Neural crest cell (in vitro differentiated cells): Measurements from ENCODE around the gene DLG5. TPM values are rescaled to one million over a fixed set of nuclear protein-coding genes. Genes with fewer than 3 reads are reported as not detected.

Source experiments
- DNase-seq: peaks from one replicate; pipeline ENCODE4 v3.0.0; 2021; ENCODE audit warnings: low read depth, mixed read lengths, low spot score
- H3K27ac Mint-ChIP-seq: one replicate; pipeline ENCODE4 v1.8.0; 2021; ENCODE audit warnings: mild to moderate bottlenecking, mixed read lengths; ENCODE audit not compliant: unreplicated experiment
- H3K27me3 Mint-ChIP-seq: 2 replicates; pipeline ENCODE4 v1.8.0; 2021; ENCODE audit warnings: low read depth, mild to moderate bottlenecking, mixed read lengths
- H3K36me3 Mint-ChIP-seq: 2 replicates; pipeline ENCODE4 v1.8.0; 2021; ENCODE audit warnings: low read depth, mild to moderate bottlenecking, mixed read lengths
- H3K4me1 Mint-ChIP-seq: 2 replicates; pipeline ENCODE4 v1.8.0; 2021; ENCODE audit warnings: mixed read lengths
- H3K4me3 Mint-ChIP-seq: one replicate; pipeline ENCODE4 v1.8.0; 2021; ENCODE audit warnings: mild to moderate bottlenecking, mixed read lengths
- H3K9me3 Mint-ChIP-seq: 2 replicates; pipeline ENCODE4 v1.8.0; 2021; ENCODE audit warnings: mixed read lengths
- CTCF ChIP-seq: fragments of 200-600 bp; sonication (generic); conservative IDR thresholded peaks from 2 replicates; pipeline ENCODE4 v1.5.0; 2021; ENCODE audit warnings: antibody characterized with exemption, mild to moderate bottlenecking
- total RNA-seq: library from RNA; stranded (reverse); gene quantifications from 2 replicates; pipeline ENCODE4 v1.2.1, GENCODE V29; 2021

Gene DLG5
- total RNA-seq, 1 donor from 2014 or later: 87.3 TPM

- peaks cover 43% of the 10 kb centered on the region for H3K4me1 Mint-ChIP-seq
- H3K4me3 Mint-ChIP-seq: peak overlapping the region; percentile 41
- peaks cover 5% of the 10 kb centered on the region for H3K36me3 Mint-ChIP-seq
- peak overlapping the region; percentile 43 for H3K27ac Mint-ChIP-seq
- no peak for TF ChIP-seq CTCF
- DNase-seq: no peak
- H3K27me3 Mint-ChIP-seq: no peaks in the 10 kb centered on the region
- H3K9me3 Mint-ChIP-seq: no peaks in the 10 kb centered on the region
Measured at GRCh38 chr10:77971804-77972144, 45.2 kb upstream of the DLG5 start.

GRCh38 chr10:77970869-77971803 is 44.6 kb upstream of the DLG5 start:
- H3K4me3 Mint-ChIP-seq: peak overlapping the region; percentile 49
- peaks cover 2% of the 10 kb centered on the region for H3K36me3 Mint-ChIP-seq
- TF ChIP-seq CTCF: no peak
- no peaks in the 10 kb centered on the region for H3K27me3 Mint-ChIP-seq
- DNase-seq: no peak
- H3K4me1 Mint-ChIP-seq: peaks cover 48% of the 10 kb centered on the region
- H3K27ac Mint-ChIP-seq: peak overlapping the region; percentile 81
- H3K9me3 Mint-ChIP-seq: no peaks in the 10 kb centered on the region

GRCh38 chr10:77969114-77969513 is 42.6 kb upstream of the DLG5 start:
- peak overlapping the region; percentile 86 for H3K27ac Mint-ChIP-seq
- no peak overlapping the region for H3K4me3 Mint-ChIP-seq
- H3K4me1 Mint-ChIP-seq: peaks cover 53% of the 10 kb centered on the region
- H3K9me3 Mint-ChIP-seq: peaks cover 4% of the 10 kb centered on the region
- H3K27me3 Mint-ChIP-seq: no peaks in the 10 kb centered on the region
- peaks cover 3% of the 10 kb centered on the region for H3K36me3 Mint-ChIP-seq
- no peak for DNase-seq
- TF ChIP-seq CTCF: no peak

GRCh38 chr10:77967611-77968022 is 41.1 kb upstream of the DLG5 start:
- Mint-ChIP-seq H3K9me3 (peaks cover 7% of the 10 kb centered on the region), H3K27me3 (no peaks in the 10 kb centered on the region), H3K36me3 (peaks cover 3% of the 10 kb centered on the region), H3K4me1 (peaks cover 52% of the 10 kb centered on the region), H3K27ac (peak overlapping the region; percentile 64), H3K4me3 (peak overlapping the region; percentile 49)
- DNase-seq: peak; percentile 50
- no peak for TF ChIP-seq CTCF

- no peak for DNase-seq
- Mint-ChIP-seq H3K4me1 (peaks cover 41% of the 10 kb centered on the region), H3K9me3 (peaks cover 7% of the 10 kb centered on the region), H3K27me3 (no peaks in the 10 kb centered on the region), H3K27ac (no peak overlapping the region), H3K36me3 (peaks cover 5% of the 10 kb centered on the region), H3K4me3 (no peak overlapping the region)
- TF ChIP-seq CTCF: no peak
Measured at GRCh38 chr10:77965294-77965693, 38.7 kb upstream of the DLG5 start.
